Spleen (tissue), 11 donors: ENCODE data around the gene C5AR1. TPM values are rescaled to one million over a fixed set of nuclear protein-coding genes. Genes with fewer than 3 reads are reported as not detected.

Source experiments
- DNase-seq: peaks from one replicate; pipeline ENCODE4 v3.0.0-alpha.2; 2020
- H3K27ac ChIP-seq, 8 donors: fragments of 200-600 bp; sonication (generic) in 7 of 8; 1 replicate in 4 of 8; 2 replicates in 4 of 8; pipeline versions ENCODE4 v1.5.0 to v1.8.0; 2016 to 2021; ENCODE audit warnings: inconsistent platforms in 4 of 8, mild to moderate bottlenecking in 4 of 8, moderate library complexity in 1 of 8
- H3K27me3 ChIP-seq, 7 donors: fragments of 200-600 bp; sonication (generic) in 6 of 7; replicated peaks in 1 of 7; 1 replicate in 4 of 7; 2 replicates in 3 of 7; pipeline versions ENCODE4 v1.5.0 to v1.8.0; 2016 to 2021; ENCODE audit warnings: inconsistent platforms in 3 of 7, mild to moderate bottlenecking in 1 of 7
- H3K36me3 ChIP-seq, 6 donors: fragments of 200-600 bp; sonication (generic) in 5 of 6; 1 replicate in 4 of 6; 2 replicates in 2 of 6; pipeline versions ENCODE4 v1.5.0 to v1.8.0; 2016 to 2021; ENCODE audit warnings: inconsistent platforms in 2 of 6
- H3K4me1 ChIP-seq, 6 donors: fragments of 200-600 bp; sonication (generic) in 5 of 6; 1 replicate in 3 of 6; 2 replicates in 3 of 6; pipeline versions ENCODE4 v1.5.0 to v1.8.0; 2016 to 2021; ENCODE audit warnings: inconsistent platforms in 3 of 6
- H3K4me3 ChIP-seq, 8 donors: fragments of 200-600 bp; sonication (generic) in 7 of 8; 1 replicate in 4 of 8; 2 replicates in 4 of 8; pipeline versions ENCODE4 v1.5.0 to v1.8.0; 2016 to 2021; ENCODE audit warnings: inconsistent platforms in 4 of 8, mild to moderate bottlenecking in 4 of 8, moderate library complexity in 2 of 8
- H3K9me3 ChIP-seq, 8 donors: fragments of 200-600 bp; sonication (generic) in 7 of 8; 1 replicate in 4 of 8; 2 replicates in 4 of 8; pipeline versions ENCODE4 v1.5.0 to v1.8.0; 2016 to 2021; ENCODE audit warnings: inconsistent platforms in 4 of 8
- POLR2A ChIP-seq, 3 donors: fragments of 450-650 bp; IDR thresholded peaks; one replicate each; pipeline ENCODE4 v1.5.1; 2017; ENCODE audit warnings: antibody characterized with exemption in 3 of 3, mild to moderate bottlenecking in 1 of 3
- POLR2AphosphoS5 ChIP-seq, 3 donors: sonication (generic); formaldehyde crosslinking; IDR thresholded peaks; one replicate each; pipeline ENCODE4 v1.5.1; 2017; ENCODE audit warnings: antibody characterized with exemption in 3 of 3
- WGBS, 5 donors: extraction: QIAGEN DNeasy Blood & Tissue Kit in 3 of 5; methylation state at CpG; one replicate each; pipeline versions ENCODE4 v1.1.5 to v1.1.7; 2013 to 2018; 5-methylcytosine and 5-hydroxymethylcytosine counted together
- intact Hi-C: fragments of 100-400 bp; cut with DNase I; formaldehyde crosslinking; loops from one replicate; pipeline ENCODE4 v1.15.0; 2023; ENCODE audit warnings: low total_unique reads
- polyA plus RNA-seq, 3 donors: library from polyadenylated mRNA; stranded (reverse); fragments of 200-250 nt; gene quantifications; one replicate each; pipeline ENCODE4 v1.2.1, GENCODE V29; 2013
- total RNA-seq, 7 donors: library from RNA; depleted of rRNA in 3 of 7; stranded (reverse); fragments of >200 nt in 3 of 7; fragmentation: NEBNext Ultra II Directional in 4 of 7; extraction: Animal tissue kit (Norgen Biotek cat#: 25700) in 4 of 7; gene quantifications; one replicate each; pipeline versions ENCODE4 v1.1.0 to v1.2.1, GENCODE V29; 2016 to 2021
- TF ChIP-seq, protein P1 (sequence below), 11 experiments: fragments of 200-600 bp in 7 of 11; fragments of 450-650 bp in 4 of 11; sonication (generic) in 4 of 11; IDR thresholded peaks in 8 of 11; conservative IDR thresholded peaks in 3 of 11; 1 replicate in 7 of 11; 2 replicates in 4 of 11; pipeline versions ENCODE4 v1.4.0 to v1.8.0; 2016 to 2021; ENCODE audit warnings: antibody characterized with exemption in 11 of 11, inconsistent platforms in 4 of 11, mild to moderate bottlenecking in 1 of 11
- donor health status: healthy with polysubstance abuse.
- donor health status: DM: no; HTN: no; CAD: no; lungs with moderate emphysema.
- donor health status: DM: no; HTN: no; CAD: no.
- donor health status: Bipolar disorder and iron deficiency.
- donor health status: healthy.
- donor health status: DM: no; HTN: no; CAD: no.
- donor health status: DM: yes; HTN: yes; CAD: no.

C5AR1 gene
- total and polyA plus RNA-seq, 10 donors: 4.0 to 124 (median 48.3) TPM

DNA sequence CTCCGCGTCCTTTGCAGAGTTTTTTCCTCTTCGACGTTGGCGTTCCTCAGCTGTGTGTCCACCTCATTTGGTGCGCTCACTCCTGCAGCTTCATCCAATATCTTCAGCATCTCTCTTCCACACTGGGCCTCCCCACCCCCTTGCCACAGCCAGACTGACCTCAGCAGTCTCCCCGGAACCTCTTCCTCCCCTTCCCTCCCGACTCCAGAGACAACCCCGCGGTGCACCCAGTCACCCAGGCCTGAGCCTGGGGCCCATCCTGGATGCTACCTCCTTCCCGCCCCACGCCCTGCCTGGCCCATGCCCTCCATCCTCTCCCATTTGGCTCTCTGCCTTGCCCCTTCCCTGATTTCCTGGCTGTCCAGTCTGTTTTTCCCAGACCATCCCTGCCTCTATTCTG, 14.2 kb downstream of the C5AR1 start:
- peaks cover 0 to 30% (median 2%) of the 10 kb centered on the region in 6 donors for H3K36me3 ChIP-seq
- no peak for DNase-seq
- peaks cover 0 to 5% (median 0%) of the 10 kb centered on the region in 8 donors for H3K9me3 ChIP-seq
- TF ChIP-seq POLR2A (IDR thresholded peaks at IDR 0.05) (no peak), POLR2AphosphoS5 (IDR thresholded peaks at IDR 0.05) (no peak)
- TF ChIP-seq, protein P1, sequence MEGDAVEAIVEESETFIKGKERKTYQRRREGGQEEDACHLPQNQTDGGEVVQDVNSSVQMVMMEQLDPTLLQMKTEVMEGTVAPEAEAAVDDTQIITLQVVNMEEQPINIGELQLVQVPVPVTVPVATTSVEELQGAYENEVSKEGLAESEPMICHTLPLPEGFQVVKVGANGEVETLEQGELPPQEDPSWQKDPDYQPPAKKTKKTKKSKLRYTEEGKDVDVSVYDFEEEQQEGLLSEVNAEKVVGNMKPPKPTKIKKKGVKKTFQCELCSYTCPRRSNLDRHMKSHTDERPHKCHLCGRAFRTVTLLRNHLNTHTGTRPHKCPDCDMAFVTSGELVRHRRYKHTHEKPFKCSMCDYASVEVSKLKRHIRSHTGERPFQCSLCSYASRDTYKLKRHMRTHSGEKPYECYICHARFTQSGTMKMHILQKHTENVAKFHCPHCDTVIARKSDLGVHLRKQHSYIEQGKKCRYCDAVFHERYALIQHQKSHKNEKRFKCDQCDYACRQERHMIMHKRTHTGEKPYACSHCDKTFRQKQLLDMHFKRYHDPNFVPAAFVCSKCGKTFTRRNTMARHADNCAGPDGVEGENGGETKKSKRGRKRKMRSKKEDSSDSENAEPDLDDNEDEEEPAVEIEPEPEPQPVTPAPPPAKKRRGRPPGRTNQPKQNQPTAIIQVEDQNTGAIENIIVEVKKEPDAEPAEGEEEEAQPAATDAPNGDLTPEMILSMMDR (IDR thresholded peaks at IDR 0.05 in 8 of 11, conservative IDR thresholded peaks at IDR 0.05 in 3 of 11): no peak
- H3K27me3 ChIP-seq: peaks cover 0 to 38% (median 6%) of the 10 kb centered on the region in 7 donors
- 77 to 87% (median 80%) methylated on average over 12 of the region's 12 CpGs for WGBS, 5 donors
- peak overlapping the region in 7 of 8 donors; percentile 54 to 86 (median 80) for H3K27ac ChIP-seq
- peak overlapping the region in 2 of 8 donors; percentile 5 to 55 for H3K4me3 ChIP-seq
- H3K4me1 ChIP-seq: peaks cover 0 to 30% (median 8%) of the 10 kb centered on the region in 6 donors
- intact Hi-C loops: no loop called here

DNA sequence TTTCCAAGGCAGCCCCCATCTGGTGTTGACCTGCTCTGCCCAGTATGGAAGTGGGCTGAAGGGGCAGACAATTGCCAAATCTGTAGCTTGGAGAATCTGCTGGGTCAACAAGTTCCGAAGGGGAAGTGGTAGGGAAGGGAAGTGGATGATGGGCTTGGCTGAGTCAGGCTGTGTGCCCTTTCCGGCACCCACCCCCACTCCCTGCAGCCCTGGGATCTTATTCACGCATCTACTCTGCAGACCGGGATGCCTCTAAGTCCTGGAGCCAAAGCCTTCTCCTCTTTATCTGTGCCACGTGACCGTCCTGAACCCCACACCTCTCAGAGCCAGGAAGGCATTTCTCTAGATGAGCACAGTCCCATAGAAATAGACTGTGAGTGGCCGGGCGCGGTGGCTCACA, 14.8 kb downstream of the C5AR1 start:
- peaks cover 0 to 29% (median 8%) of the 10 kb centered on the region in 6 donors for H3K4me1 ChIP-seq
- H3K9me3 ChIP-seq: peaks cover 0 to 5% (median 0%) of the 10 kb centered on the region in 8 donors
- intact Hi-C loops: no loop called here
- H3K36me3 ChIP-seq: peaks cover 0 to 23% (median 2%) of the 10 kb centered on the region in 6 donors
- H3K4me3 ChIP-seq: peak overlapping the region in 1 of 8 donors; percentile 55
- TF ChIP-seq, protein P1 (IDR thresholded peaks at IDR 0.05 in 8 of 11, conservative IDR thresholded peaks at IDR 0.05 in 3 of 11): no peak
- TF ChIP-seq POLR2AphosphoS5 (IDR thresholded peaks at IDR 0.05): peak in 2 of 3 donors; percentile 60 to 91
- TF ChIP-seq POLR2A (IDR thresholded peaks at IDR 0.05): no peak
- WGBS, 5 donors: 30 to 45% (median 36%) methylated on average over 9 of the region's 9 CpGs
- peak; percentile 84 for DNase-seq
- H3K27me3 ChIP-seq: peaks cover 0 to 37% (median 6%) of the 10 kb centered on the region in 7 donors
- H3K27ac ChIP-seq: peak overlapping the region in 7 of 8 donors; percentile 54 to 86 (median 80)

DNA sequence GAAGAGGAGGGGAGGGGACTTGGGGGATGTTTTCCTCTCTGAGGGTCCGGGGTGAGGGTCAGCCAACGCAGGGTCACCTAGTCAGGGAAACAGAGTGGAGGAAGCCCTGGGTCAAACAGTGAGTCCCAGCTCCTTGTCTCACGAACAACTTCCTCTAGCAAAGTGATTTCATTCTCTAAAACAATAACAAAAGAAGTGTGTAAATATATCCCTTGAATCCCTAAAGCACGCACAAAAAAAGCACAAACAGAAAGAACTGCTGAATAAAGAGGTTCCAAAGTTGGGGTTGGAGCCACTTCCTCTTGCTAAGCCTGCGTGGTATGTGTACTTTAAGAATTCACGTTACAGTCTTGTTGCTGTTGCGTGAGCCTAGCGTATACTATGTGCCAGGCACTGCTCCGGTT, 20.8 kb downstream of the C5AR1 start:
- no peak for DNase-seq
- intact Hi-C loops: no loop called here
- H3K36me3 ChIP-seq: no peaks in the 10 kb centered on the region
- WGBS, 5 donors: 17 to 31% (median 21%) methylated on average over 9 of the region's 9 CpGs
- H3K9me3 ChIP-seq: no peaks in the 10 kb centered on the region
- H3K27me3 ChIP-seq: peaks cover 0 to 5% (median 0%) of the 10 kb centered on the region in 7 donors
- H3K4me3 ChIP-seq: peak overlapping the region in 1 of 8 donors; percentile 39
- peaks cover 0 to 41% (median 10%) of the 10 kb centered on the region in 6 donors for H3K4me1 ChIP-seq
- TF ChIP-seq POLR2AphosphoS5 (IDR thresholded peaks at IDR 0.05) (peak in 2 of 3 donors; percentile 61 to 76), POLR2A (IDR thresholded peaks at IDR 0.05) (peak in 1 of 3 donors; percentile 37)
- TF ChIP-seq, protein P1 (IDR thresholded peaks at IDR 0.05 in 8 of 11, conservative IDR thresholded peaks at IDR 0.05 in 3 of 11): no peak
- peak overlapping the region; percentile 40 to 89 (median 82) for H3K27ac ChIP-seq

- Histone ChIP-seq H3K4me1 (peaks cover 0 to 51% (median 17%) of the 10 kb centered on the region in 6 donors), H3K27ac (peak overlapping the region in 6 of 8 donors; percentile 78 to 89 (median 84)), H3K9me3 (no peaks in the 10 kb centered on the region), H3K27me3 (peaks cover 0 to 5% (median 0%) of the 10 kb centered on the region in 7 donors), H3K4me3 (no peak overlapping the region), H3K36me3 (no peaks in the 10 kb centered on the region)
- intact Hi-C loops: no loop called here
- TF ChIP-seq, protein P1 (IDR thresholded peaks at IDR 0.05 in 8 of 11, conservative IDR thresholded peaks at IDR 0.05 in 3 of 11): no peak
- TF ChIP-seq POLR2A (IDR thresholded peaks at IDR 0.05): no peak
- no peak for TF ChIP-seq POLR2AphosphoS5 (IDR thresholded peaks at IDR 0.05)
- no peak for DNase-seq
- WGBS, 5 donors: 82 to 91% (median 88%) methylated on average over 6 of the region's 6 CpGs
Measured at GRCh38 chr19:47331490-47331889, 21.8 kb downstream of the C5AR1 start.
